Body of pancreas (tissue), 4 donors: ENCODE measurements around the gene PKIB.

Experiments
- POLR2A ChIP-seq, 3 donors: fragments of 450-650 bp; IDR thresholded peaks; one replicate each; pipeline ENCODE4 v1.6.1; 2016; ENCODE audit warnings: antibody characterized with exemption in 3 of 3, mild to moderate bottlenecking in 2 of 3
- TF ChIP-seq, protein P1 (sequence below), 7 experiments: fragments of 450-650 bp in 4 of 7; fragments of 200-600 bp in 3 of 7; sonication (generic) in 3 of 7; IDR thresholded peaks; one replicate each; pipeline ENCODE4 v1.5.1; 2016 to 2019; ENCODE audit warnings: antibody characterized with exemption in 7 of 7

DNA sequence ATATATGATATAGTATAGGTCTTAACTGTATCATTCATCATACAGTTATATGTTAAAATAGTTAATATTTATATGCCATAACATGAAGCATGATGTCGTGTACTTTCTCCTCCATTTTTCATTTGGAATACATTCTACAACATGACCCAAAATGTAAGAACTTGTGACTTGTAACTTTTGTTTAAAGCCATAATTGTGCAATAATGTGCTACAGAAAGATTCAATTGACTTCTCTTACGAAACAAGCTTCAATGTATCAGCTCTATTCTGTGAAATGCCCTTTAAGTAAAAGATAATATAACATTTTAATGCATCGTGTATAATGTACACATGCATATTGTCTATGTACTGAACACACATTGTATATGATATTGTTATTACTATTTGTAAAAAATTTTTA, 92.6 kb downstream of the PKIB start:
- TF ChIP-seq, protein P1, sequence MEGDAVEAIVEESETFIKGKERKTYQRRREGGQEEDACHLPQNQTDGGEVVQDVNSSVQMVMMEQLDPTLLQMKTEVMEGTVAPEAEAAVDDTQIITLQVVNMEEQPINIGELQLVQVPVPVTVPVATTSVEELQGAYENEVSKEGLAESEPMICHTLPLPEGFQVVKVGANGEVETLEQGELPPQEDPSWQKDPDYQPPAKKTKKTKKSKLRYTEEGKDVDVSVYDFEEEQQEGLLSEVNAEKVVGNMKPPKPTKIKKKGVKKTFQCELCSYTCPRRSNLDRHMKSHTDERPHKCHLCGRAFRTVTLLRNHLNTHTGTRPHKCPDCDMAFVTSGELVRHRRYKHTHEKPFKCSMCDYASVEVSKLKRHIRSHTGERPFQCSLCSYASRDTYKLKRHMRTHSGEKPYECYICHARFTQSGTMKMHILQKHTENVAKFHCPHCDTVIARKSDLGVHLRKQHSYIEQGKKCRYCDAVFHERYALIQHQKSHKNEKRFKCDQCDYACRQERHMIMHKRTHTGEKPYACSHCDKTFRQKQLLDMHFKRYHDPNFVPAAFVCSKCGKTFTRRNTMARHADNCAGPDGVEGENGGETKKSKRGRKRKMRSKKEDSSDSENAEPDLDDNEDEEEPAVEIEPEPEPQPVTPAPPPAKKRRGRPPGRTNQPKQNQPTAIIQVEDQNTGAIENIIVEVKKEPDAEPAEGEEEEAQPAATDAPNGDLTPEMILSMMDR (IDR thresholded peaks at IDR 0.05), result no peak
- no peak for TF ChIP-seq POLR2A (IDR thresholded peaks at IDR 0.05)
